ENCODE results near the gene SNCA.

The SNCA gene

GRCh38 chr4:89807441-89808140 is 29.4 kb downstream of the SNCA start:
- Histone ChIP-seq H3K4me2 (ENCODE audit: low read length) (no peak overlapping the region), H3K9me3 (replicated peaks; ENCODE audit: low read length) (no peaks in the 10 kb centered on the region), H3K36me3 (ENCODE audit: insufficient read depth, low read length) (no peaks in the 10 kb centered on the region), H3K4me1 (ENCODE audit: control insufficient read depth, insufficient read depth, low read length) (no peaks in the 10 kb centered on the region), H3K9ac (ENCODE audit: low read depth, low read length) (no peak overlapping the region), H3K4me3 (ENCODE audit: low read length) (no peak overlapping the region), H3K27me3 (ENCODE audit: control insufficient read depth, insufficient read depth, low read length) (no peaks in the 10 kb centered on the region)

GRCh38 chr4:89805297-89805696 is 31.7 kb downstream of the SNCA start:
- H3K9ac ChIP-seq (ENCODE audit: low read depth, low read length), result no peak overlapping the region
- no peaks in the 10 kb centered on the region for H3K27me3 ChIP-seq (ENCODE audit: control insufficient read depth, insufficient read depth, low read length)
- no peak overlapping the region for H3K4me3 ChIP-seq (ENCODE audit: low read length)
- H3K9me3 ChIP-seq (replicated peaks; ENCODE audit: low read length), result no peaks in the 10 kb centered on the region
- H3K36me3 ChIP-seq (ENCODE audit: insufficient read depth, low read length), result no peaks in the 10 kb centered on the region
- H3K4me2 ChIP-seq (ENCODE audit: low read length), result no peak overlapping the region
- H3K4me1 ChIP-seq (ENCODE audit: control insufficient read depth, insufficient read depth, low read length), result no peaks in the 10 kb centered on the region

DNA sequence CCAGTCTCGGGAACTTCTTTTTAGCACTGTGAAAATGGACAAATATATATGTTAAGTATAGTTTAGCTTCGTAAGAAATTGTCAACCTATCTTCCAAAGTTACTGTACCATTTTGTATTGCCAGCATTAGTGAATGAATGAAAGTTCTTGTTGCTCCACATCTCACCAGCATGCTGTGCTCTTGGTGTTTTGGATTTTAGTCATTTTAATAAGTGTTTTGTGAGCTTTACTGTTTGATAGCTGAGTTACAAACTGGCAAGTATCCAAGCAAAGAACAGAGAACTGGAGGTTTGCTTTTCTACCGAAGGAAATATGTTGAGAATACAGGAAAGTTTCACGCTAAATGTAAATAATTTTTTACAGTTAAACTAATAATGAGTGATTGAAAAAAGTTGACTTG is 33.0 kb downstream of the SNCA start:
- no peaks in the 10 kb centered on the region for H3K27me3 ChIP-seq (ENCODE audit: control insufficient read depth, insufficient read depth, low read length)
- no peaks in the 10 kb centered on the region for H3K4me1 ChIP-seq (ENCODE audit: control insufficient read depth, insufficient read depth, low read length)
- H3K36me3 ChIP-seq (ENCODE audit: insufficient read depth, low read length), result no peaks in the 10 kb centered on the region
- H3K4me2 ChIP-seq (ENCODE audit: low read length), result no peak overlapping the region
- H3K9ac ChIP-seq (ENCODE audit: low read depth, low read length), result no peak overlapping the region
- no peaks in the 10 kb centered on the region for H3K9me3 ChIP-seq (replicated peaks; ENCODE audit: low read length)
- H3K4me3 ChIP-seq (ENCODE audit: low read length), result no peak overlapping the region

GRCh38 chr4:89803036-89803435 is 33.9 kb downstream of the SNCA start:
- Histone ChIP-seq H3K4me3 (ENCODE audit: low read length) (no peak overlapping the region), H3K9ac (ENCODE audit: low read depth, low read length) (no peak overlapping the region), H3K27me3 (ENCODE audit: control insufficient read depth, insufficient read depth, low read length) (no peaks in the 10 kb centered on the region), H3K36me3 (ENCODE audit: insufficient read depth, low read length) (no peaks in the 10 kb centered on the region), H3K4me1 (ENCODE audit: control insufficient read depth, insufficient read depth, low read length) (no peaks in the 10 kb centered on the region), H3K9me3 (replicated peaks; ENCODE audit: low read length) (no peaks in the 10 kb centered on the region), H3K4me2 (ENCODE audit: low read length) (no peak overlapping the region)

GRCh38 chr4:89800527-89801103 is 36.3 kb downstream of the SNCA start:
- Histone ChIP-seq H3K9me3 (replicated peaks; ENCODE audit: low read length) (no peaks in the 10 kb centered on the region), H3K4me1 (ENCODE audit: control insufficient read depth, insufficient read depth, low read length) (no peaks in the 10 kb centered on the region), H3K4me2 (ENCODE audit: low read length) (no peak overlapping the region), H3K9ac (ENCODE audit: low read depth, low read length) (no peak overlapping the region), H3K4me3 (ENCODE audit: low read length) (no peak overlapping the region), H3K36me3 (ENCODE audit: insufficient read depth, low read length) (no peaks in the 10 kb centered on the region), H3K27me3 (ENCODE audit: control insufficient read depth, insufficient read depth, low read length) (no peaks in the 10 kb centered on the region)

- H3K4me3 ChIP-seq (ENCODE audit: low read length), result no peak overlapping the region
- H3K36me3 ChIP-seq (ENCODE audit: insufficient read depth, low read length), result no peaks in the 10 kb centered on the region
- no peaks in the 10 kb centered on the region for H3K4me1 ChIP-seq (ENCODE audit: control insufficient read depth, insufficient read depth, low read length)
- no peaks in the 10 kb centered on the region for H3K9me3 ChIP-seq (replicated peaks; ENCODE audit: low read length)
- no peaks in the 10 kb centered on the region for H3K27me3 ChIP-seq (ENCODE audit: control insufficient read depth, insufficient read depth, low read length)
- no peak overlapping the region for H3K4me2 ChIP-seq (ENCODE audit: low read length)
- no peak overlapping the region for H3K9ac ChIP-seq (ENCODE audit: low read depth, low read length)
Measured at GRCh38 chr4:89800012-89800516, 36.9 kb downstream of the SNCA start.

DNA sequence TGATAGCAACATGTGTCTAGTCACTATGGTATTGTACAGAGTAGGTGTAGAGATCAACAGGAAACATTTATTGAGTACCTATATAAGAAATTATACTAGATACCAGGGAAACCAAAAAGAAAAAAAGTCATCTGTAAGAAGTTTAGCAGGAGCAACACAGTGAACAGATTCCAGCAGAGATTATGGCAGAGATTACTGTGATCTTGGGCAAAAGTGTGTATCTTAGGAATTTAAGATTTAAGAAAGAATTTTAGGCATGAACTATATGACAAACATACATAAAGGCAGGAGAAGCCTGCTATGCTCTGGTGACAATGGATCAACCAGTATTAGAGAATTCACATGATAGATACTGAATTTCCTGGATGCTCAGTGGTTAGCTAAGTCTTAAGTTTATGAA is 37.9 kb downstream of the SNCA start:
- H3K9ac ChIP-seq (ENCODE audit: low read depth, low read length), result no peak overlapping the region
- H3K36me3 ChIP-seq (ENCODE audit: insufficient read depth, low read length), result no peaks in the 10 kb centered on the region
- H3K4me3 ChIP-seq (ENCODE audit: low read length), result no peak overlapping the region
- no peak overlapping the region for H3K4me2 ChIP-seq (ENCODE audit: low read length)
- H3K27me3 ChIP-seq (ENCODE audit: control insufficient read depth, insufficient read depth, low read length), result no peaks in the 10 kb centered on the region
- no peaks in the 10 kb centered on the region for H3K4me1 ChIP-seq (ENCODE audit: control insufficient read depth, insufficient read depth, low read length)
- no peaks in the 10 kb centered on the region for H3K9me3 ChIP-seq (replicated peaks; ENCODE audit: low read length)

GRCh38 chr4:89797117-89797516 is 39.8 kb downstream of the SNCA start:
- Histone ChIP-seq H3K4me3 (ENCODE audit: low read length) (no peak overlapping the region), H3K27me3 (ENCODE audit: control insufficient read depth, insufficient read depth, low read length) (no peaks in the 10 kb centered on the region), H3K36me3 (ENCODE audit: insufficient read depth, low read length) (no peaks in the 10 kb centered on the region), H3K9ac (ENCODE audit: low read depth, low read length) (no peak overlapping the region), H3K9me3 (replicated peaks; ENCODE audit: low read length) (no peaks in the 10 kb centered on the region), H3K4me2 (ENCODE audit: low read length) (no peak overlapping the region), H3K4me1 (ENCODE audit: control insufficient read depth, insufficient read depth, low read length) (no peaks in the 10 kb centered on the region)

GRCh38 chr4:89788206-89789072 is 48.5 kb downstream of the SNCA start:
- H3K27me3 ChIP-seq (ENCODE audit: control insufficient read depth, insufficient read depth, low read length), result no peaks in the 10 kb centered on the region
- no peaks in the 10 kb centered on the region for H3K9me3 ChIP-seq (replicated peaks; ENCODE audit: low read length)
- no peaks in the 10 kb centered on the region for H3K36me3 ChIP-seq (ENCODE audit: insufficient read depth, low read length)
- no peaks in the 10 kb centered on the region for H3K4me1 ChIP-seq (ENCODE audit: control insufficient read depth, insufficient read depth, low read length)
- no peak overlapping the region for H3K4me3 ChIP-seq (ENCODE audit: low read length)
- no peak overlapping the region for H3K9ac ChIP-seq (ENCODE audit: low read depth, low read length)
- H3K4me2 ChIP-seq (ENCODE audit: low read length), result no peak overlapping the region

DNA sequence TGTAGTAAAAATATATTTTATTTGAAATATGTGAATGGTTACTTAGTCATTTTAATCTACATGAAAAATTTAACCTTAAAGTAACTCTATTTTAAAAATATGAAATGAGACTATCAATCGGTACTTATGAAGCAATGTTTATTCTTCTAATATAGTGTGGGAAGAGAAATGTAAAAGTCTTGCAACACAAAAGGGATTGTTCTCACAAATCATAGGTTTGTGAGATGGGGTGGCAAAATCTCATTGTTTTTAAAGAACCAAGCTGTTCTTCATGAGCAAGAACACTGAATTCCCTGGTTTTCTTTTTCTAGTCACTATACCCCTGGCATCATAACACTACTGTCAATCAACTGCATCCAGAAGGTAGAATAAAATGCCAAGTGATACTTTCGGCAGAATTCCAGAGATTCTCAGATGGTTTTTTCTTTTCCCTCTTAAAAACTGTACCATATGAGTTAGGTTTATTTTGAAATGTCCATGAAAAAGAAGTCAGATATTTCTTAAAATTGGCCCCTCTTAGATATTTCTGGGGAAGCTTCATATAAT is 52.2 kb downstream of the SNCA start:
- no peak overlapping the region for H3K9ac ChIP-seq (ENCODE audit: low read depth, low read length)
- no peak overlapping the region for H3K4me3 ChIP-seq (ENCODE audit: low read length)
- H3K36me3 ChIP-seq (ENCODE audit: insufficient read depth, low read length), result no peaks in the 10 kb centered on the region
- H3K9me3 ChIP-seq (replicated peaks; ENCODE audit: low read length), result no peaks in the 10 kb centered on the region
- H3K4me2 ChIP-seq (ENCODE audit: low read length), result no peak overlapping the region
- no peaks in the 10 kb centered on the region for H3K4me1 ChIP-seq (ENCODE audit: control insufficient read depth, insufficient read depth, low read length)
- no peaks in the 10 kb centered on the region for H3K27me3 ChIP-seq (ENCODE audit: control insufficient read depth, insufficient read depth, low read length)

DNA sequence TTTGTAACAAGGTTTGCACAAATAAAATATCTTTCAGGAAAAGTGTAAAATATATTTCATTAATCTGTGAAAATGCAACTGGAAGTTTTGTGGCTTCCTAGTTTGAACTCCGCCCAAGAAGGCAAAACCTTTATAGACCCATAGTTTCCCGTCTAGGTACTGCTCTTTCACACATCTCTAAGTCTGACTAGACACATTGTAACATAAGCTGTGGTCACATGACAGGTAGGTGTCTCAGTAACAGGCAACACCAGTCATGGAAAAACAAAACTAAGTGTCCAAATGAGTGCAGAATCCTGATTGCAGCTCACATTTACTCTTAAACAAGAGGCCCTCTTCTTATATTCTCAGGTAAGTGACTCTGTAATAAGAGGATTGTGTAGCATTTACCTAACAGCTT is 55.6 kb downstream of the SNCA start:
- H3K9ac ChIP-seq (ENCODE audit: low read depth, low read length), result no peak overlapping the region
- H3K4me3 ChIP-seq (ENCODE audit: low read length), result no peak overlapping the region
- no peaks in the 10 kb centered on the region for H3K9me3 ChIP-seq (replicated peaks; ENCODE audit: low read length)
- H3K27me3 ChIP-seq (ENCODE audit: control insufficient read depth, insufficient read depth, low read length), result no peaks in the 10 kb centered on the region
- no peaks in the 10 kb centered on the region for H3K4me1 ChIP-seq (ENCODE audit: control insufficient read depth, insufficient read depth, low read length)
- H3K36me3 ChIP-seq (ENCODE audit: insufficient read depth, low read length), result no peaks in the 10 kb centered on the region
- H3K4me2 ChIP-seq (ENCODE audit: low read length), result no peak overlapping the region

Data from skeletal muscle satellite cell (primary cell).